Glomerular endothelial cell (primary cell): ENCODE results near the gene DUSP19. TPM values are rescaled to one million over a fixed set of nuclear protein-coding genes. Genes with fewer than 3 reads are reported as not detected.

Source experiments
- DNase-seq: peaks from one replicate; pipeline ENCODE4 v3.0.0-alpha.2; 2011; ENCODE audit warnings: low read depth, low spot score; ENCODE audit errors: extremely low read depth
- total RNA-seq: library from RNA; depleted of rRNA; stranded (reverse); fragments of >200 nt; gene quantifications from 2 replicates; pipeline ENCODE4 v1.2.3, GENCODE V29; 2015

DUSP19 gene
- total RNA-seq, 1 donor from 2014 or later: 1.4 TPM

GRCh38 chr2:183124222-183124956 is 45.8 kb downstream of the DUSP19 start, which contains the start of gene NUP35:
TSS of gene NUP35 (plus strand) at chr2:183124443. CDS start at chr2:183124458, 15 bp downstream.
- peak; percentile 87 for DNase-seq

DNA sequence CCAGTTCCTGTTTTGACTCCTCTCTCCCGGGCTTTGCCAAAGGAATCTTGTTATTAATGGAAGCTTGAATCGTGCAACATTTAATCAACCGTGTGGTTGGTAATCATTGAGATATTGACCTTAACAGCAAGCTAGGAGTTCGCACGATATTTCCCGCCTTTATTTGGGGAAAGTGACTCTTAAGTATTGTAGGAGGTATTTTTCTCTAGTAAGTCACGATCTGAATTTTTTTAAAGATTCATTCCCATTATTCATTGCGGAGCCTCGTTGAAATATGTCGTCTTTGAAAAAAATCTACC is 46.4 kb downstream of the DUSP19 start:
- no peak for DNase-seq

DNA sequence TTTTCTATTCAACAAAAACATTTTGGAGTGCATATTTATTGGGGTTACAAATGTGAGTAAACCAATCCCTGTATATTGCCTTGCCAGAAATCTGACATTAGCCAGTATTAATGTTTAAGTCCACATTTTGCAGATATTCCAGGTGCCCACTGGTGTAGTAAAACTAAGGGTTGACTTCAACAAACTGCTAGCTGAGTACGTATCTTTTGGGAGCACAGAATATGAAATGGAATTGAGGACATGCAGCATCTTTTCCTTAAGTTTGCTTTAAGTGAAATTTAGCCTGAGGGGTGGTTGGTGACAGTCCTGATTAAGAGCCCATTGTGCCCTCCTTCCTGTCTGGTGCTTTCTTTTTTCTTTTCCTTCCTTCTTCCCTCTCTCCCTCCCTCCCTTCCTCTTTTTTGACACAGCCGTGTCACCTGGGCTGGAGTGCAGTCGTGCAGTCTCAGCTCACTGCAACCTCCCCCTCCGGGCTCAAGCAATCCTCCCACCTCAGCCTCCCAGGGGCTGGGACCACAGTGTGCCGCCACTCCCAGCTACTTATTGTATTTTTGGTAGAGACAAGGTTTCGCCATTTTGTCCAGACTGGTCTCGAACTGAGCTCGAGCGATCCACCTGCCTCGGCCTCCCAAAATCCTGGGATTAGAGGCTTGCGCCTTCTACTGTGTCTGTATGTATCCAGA is 47.3 kb downstream of the DUSP19 start:
- DNase-seq: no peak

DNA sequence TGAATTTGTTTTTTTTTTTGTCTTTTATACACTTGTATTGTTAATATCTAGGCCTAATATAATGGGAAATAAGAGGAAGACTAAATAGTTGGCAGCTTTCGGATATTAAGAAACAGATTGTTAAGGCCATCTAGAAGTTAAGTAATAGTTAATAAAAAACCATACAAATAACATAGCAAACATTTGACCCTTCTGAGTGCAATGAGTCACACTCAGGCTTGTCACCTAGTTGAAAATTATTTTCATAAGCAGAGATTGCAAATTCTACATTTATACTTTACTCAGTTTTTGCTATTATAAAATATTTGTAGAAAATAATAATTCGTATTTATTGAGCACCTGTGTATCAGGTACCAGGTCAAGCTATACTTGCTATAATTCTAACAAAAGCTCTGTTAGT is 48.1 kb downstream of the DUSP19 start:
- DNase-seq: no peak

- DNase-seq: no peak
These were observed 55.5 kb downstream of the DUSP19 start for GRCh38 chr2:183134016-183134415.

DNA sequence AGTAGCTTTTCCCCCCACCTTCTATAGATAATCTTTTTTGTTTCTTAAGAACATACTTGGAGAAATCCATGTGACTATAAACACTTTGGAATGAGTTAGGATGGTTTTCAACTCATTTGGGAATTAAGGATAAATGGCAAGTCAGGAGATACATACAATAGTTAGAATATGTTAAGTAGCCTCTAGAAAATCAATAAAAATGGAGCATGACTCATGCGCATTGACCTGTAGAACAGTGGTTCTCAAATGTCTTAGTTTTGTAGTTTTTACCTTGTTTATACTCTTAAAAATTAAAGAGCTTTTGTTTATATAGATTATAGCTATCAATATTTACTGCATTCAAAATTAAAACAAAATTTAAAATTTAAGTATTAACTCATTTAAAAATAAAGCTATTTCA is 70.4 kb downstream of the DUSP19 start:
- no peak for DNase-seq

DNA sequence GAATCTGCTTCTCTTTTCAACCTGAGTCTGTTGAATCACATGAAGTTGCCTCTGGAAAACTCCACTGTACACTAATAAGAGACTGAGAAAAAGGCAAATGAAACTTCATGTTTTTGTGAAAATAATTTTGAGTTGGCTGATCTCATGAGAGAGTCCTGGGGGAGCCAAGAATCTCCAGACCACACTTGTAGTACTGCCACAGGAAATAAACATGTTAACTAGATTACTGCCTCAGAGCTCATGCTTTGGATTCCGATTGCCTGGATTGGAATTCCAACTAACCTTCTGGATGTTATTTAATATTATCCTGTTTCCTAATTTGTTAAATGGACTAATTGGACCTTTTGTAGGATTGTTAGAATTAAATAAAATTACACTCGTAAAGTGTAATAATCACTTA is 70.9 kb downstream of the DUSP19 start:
- DNase-seq: no peak

Other genes starting within 250 kb of the DUSP19 start
- gene FRZB, start 212.1 kb upstream of the DUSP19 start, total RNA-seq: 0.05 TPM in 1 of 2 replicates, not detected in the other
- gene NCKAP1, start 40.3 kb upstream of the DUSP19 start, total RNA-seq: 133 and 146 TPM in 2 replicates
- 10.9 and 11.1 TPM in 2 replicates for gene NUP35, start 45.7 kb downstream of the DUSP19 start, total RNA-seq